Peyer's patch (tissue), 4 donors: ENCODE measurements around the gene DNAJA1.

Source experiments
- POLR2A ChIP-seq, 2 donors: fragments of 450-650 bp; IDR thresholded peaks; one replicate each; pipeline ENCODE4 v1.5.1; 2017; ENCODE audit warnings: antibody characterized with exemption in 2 of 2, mild to moderate bottlenecking in 2 of 2, moderate library complexity in 2 of 2
- TF ChIP-seq, protein P1 (sequence below), 6 experiments: fragments of 450-650 bp in 4 of 6; fragments of 200-600 bp in 2 of 6; sonication (generic) in 1 of 6; IDR thresholded peaks; one replicate each; pipeline ENCODE4 v1.5.1; 2017 to 2019; ENCODE audit warnings: antibody characterized with exemption in 6 of 6, mild to moderate bottlenecking in 3 of 6, moderate library complexity in 1 of 6

DNA sequence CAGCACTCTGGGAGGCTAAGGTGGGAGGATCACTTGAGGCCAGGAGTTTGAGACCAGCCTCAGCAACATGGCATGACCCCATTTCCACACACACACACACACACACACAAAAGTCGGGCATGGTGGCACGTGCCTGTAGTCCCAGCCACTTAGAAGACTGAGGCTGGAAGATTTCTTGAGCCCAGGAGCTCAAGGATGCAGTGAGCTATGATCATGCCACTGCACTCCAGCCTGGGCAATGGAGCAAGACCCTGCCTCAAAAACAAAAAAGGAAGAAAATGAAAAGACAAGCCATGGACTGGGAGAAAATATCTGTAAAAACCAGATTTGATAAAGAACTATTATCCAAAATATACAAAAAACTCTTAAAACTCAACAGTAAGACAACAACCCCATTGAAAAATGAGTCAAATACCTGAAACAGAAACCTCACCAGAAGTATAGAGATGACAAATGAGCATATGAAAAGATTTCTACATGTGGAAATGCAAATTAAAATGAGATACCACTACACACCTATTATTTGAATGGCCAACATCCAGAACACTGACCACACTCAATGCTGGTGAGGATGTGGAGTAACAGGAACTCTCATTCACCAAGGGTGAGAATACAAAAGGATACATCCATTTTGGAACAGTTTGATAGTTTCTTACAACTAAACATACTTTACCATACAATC is 24.7 kb downstream of the DNAJA1 start:
- TF ChIP-seq, protein P1, sequence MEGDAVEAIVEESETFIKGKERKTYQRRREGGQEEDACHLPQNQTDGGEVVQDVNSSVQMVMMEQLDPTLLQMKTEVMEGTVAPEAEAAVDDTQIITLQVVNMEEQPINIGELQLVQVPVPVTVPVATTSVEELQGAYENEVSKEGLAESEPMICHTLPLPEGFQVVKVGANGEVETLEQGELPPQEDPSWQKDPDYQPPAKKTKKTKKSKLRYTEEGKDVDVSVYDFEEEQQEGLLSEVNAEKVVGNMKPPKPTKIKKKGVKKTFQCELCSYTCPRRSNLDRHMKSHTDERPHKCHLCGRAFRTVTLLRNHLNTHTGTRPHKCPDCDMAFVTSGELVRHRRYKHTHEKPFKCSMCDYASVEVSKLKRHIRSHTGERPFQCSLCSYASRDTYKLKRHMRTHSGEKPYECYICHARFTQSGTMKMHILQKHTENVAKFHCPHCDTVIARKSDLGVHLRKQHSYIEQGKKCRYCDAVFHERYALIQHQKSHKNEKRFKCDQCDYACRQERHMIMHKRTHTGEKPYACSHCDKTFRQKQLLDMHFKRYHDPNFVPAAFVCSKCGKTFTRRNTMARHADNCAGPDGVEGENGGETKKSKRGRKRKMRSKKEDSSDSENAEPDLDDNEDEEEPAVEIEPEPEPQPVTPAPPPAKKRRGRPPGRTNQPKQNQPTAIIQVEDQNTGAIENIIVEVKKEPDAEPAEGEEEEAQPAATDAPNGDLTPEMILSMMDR (IDR thresholded peaks at IDR 0.05), result no peak
- no peak for TF ChIP-seq POLR2A (IDR thresholded peaks at IDR 0.05)
